Effector memory CD8-positive, alpha-beta T cell (primary cell): ENCODE data around the gene PPP1R16B.
"Not testable (repeated sequence)": the region's sequence is repeated elsewhere in the genome, so short reads cannot be mapped to it uniquely, and the experiment has no call there.

Experiments used
- ATAC-seq: fragments of 150-1000 bp; cut with Tn5 transposase; replicated peaks from 2 replicates; pipeline ENCODE4 v1.10.0; 2021; ENCODE audit warnings: mild to moderate bottlenecking, moderate library complexity
- DNase-seq, 3 experiments: peaks; one replicate each; pipeline ENCODE4 v3.0.0; 2021
- H3K27ac Mint-ChIP-seq, 2 donors: one replicate each; pipeline ENCODE4 v1.8.0; 2022; ENCODE audit warnings: mild to moderate bottlenecking in 2 of 2, mixed read lengths in 2 of 2, moderate library complexity in 2 of 2
- H3K27me3 Mint-ChIP-seq, 2 donors: one replicate each; pipeline ENCODE4 v1.8.0; 2022; ENCODE audit warnings: mixed read lengths in 2 of 2
- H3K36me3 Mint-ChIP-seq: one replicate; pipeline ENCODE4 v1.8.0; 2022; ENCODE audit warnings: mild to moderate bottlenecking, moderate library complexity, mixed read lengths; ENCODE audit not compliant: insufficient read depth
- H3K4me1 Mint-ChIP-seq, 2 donors: one replicate each; pipeline ENCODE4 v1.8.0; 2022; ENCODE audit warnings: low read depth in 2 of 2, mixed read lengths in 2 of 2
- H3K4me3 Mint-ChIP-seq, 2 donors: one replicate each; pipeline ENCODE4 v1.8.0; 2022; ENCODE audit warnings: mild to moderate bottlenecking in 2 of 2, mixed read lengths in 2 of 2, moderate library complexity in 2 of 2
- H3K9me3 Mint-ChIP-seq, 2 donors: one replicate each; pipeline ENCODE4 v1.8.0; 2022; ENCODE audit warnings: mixed read lengths in 2 of 2

The PPP1R16B gene

DNA sequence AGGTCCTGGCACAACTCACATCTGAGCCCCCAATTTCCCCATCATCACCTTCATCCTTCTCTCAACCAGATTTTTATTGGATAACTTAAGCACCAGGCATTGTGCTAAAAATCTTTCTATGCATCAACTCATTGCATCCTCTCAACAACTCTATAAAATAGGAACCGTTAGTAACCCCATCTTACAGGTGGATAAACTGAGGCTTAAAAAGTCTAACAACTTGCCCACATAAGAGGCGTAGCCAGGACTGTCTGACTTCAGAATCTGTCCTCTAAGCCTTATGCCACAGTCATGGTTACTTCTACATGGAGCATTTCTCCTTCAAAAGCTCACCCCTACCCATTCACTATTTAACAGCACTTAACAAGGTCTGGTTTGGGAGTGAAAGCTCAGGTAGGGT, 51.1 kb downstream of the PPP1R16B start:
- H3K27ac Mint-ChIP-seq = peak overlapping the region; percentile 27 to 61
- H3K27me3 Mint-ChIP-seq = no peaks in the 10 kb centered on the region
- H3K4me1 Mint-ChIP-seq = peaks cover 51 to 82% of the 10 kb centered on the region in 2 donors
- H3K4me3 Mint-ChIP-seq = peak overlapping the region; percentile 9 to 13
- no peak for DNase-seq
- peaks cover 28% of the 10 kb centered on the region for H3K36me3 Mint-ChIP-seq
- no peak for ATAC-seq
- H3K9me3 Mint-ChIP-seq = no peaks in the 10 kb centered on the region

DNA sequence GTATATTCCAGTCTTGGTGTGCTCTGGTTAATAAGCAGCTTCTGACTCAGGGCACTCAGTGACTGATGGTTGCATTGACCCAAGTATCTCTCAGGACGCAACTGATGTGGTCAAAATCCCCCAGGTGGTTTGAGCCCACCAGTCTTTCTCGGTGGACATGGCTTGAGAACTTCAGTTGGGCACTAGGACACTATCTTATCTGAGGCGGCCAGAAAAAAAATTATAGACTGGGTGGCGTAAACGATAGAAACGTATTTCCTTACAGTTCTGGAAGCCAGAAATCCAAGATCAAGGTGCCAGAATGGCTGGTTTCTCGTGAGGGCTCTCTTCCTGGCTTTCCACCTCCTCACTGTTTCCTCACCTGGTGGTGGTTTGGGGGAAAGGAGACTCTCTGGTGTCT, 52.2 kb downstream of the PPP1R16B start:
- DNase-seq (no peak), ATAC-seq (no peak)
- Mint-ChIP-seq H3K4me3 (peak overlapping the region in 1 of 2 donors; percentile 52), H3K4me1 (peaks cover 57 to 88% of the 10 kb centered on the region in 2 donors), H3K36me3 (peaks cover 28% of the 10 kb centered on the region), H3K9me3 (no peaks in the 10 kb centered on the region), H3K27me3 (no peaks in the 10 kb centered on the region), H3K27ac (peak overlapping the region; percentile 93 to 94)

DNA sequence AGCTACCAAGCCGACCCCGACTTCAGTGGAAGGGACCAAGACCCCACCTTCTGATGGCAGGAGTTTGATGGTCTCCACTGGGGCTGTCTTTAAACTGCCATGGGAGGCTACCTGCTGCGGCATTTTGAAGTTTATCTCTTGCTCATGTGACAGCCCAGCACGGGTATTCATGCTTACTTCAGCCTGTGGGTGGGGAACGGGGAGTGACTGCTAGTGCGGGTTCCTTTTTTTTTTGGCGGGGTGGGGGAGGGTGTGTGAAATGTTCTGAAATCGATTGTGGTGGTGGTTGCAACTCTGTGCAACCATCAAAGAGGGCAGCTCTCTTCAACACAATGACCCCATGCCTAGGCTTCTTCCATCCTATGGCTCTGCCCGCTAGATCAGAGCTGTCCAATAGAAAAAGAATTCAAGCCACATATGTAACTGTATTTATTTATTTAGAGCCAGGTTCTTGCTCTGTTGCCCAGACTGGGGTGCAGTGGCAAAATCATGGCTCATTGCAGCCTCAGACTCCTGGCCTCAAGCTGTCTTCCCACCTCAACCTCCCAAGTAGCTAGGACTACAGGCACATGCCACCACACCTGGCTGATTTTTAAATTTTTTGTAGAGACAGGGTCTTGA, 53.7 kb downstream of the PPP1R16B start:
- ATAC-seq (peak; percentile 50), DNase-seq (peak; percentile 32 to 47 (median 35))
- no peaks in the 10 kb centered on the region for H3K9me3 Mint-ChIP-seq
- H3K27ac Mint-ChIP-seq = peak overlapping the region; percentile 93 to 94
- peaks cover 23% of the 10 kb centered on the region for H3K36me3 Mint-ChIP-seq
- peaks cover 66 to 90% of the 10 kb centered on the region in 2 donors for H3K4me1 Mint-ChIP-seq
- H3K27me3 Mint-ChIP-seq = no peaks in the 10 kb centered on the region
- peak overlapping the region; percentile 52 to 68 for H3K4me3 Mint-ChIP-seq

DNA sequence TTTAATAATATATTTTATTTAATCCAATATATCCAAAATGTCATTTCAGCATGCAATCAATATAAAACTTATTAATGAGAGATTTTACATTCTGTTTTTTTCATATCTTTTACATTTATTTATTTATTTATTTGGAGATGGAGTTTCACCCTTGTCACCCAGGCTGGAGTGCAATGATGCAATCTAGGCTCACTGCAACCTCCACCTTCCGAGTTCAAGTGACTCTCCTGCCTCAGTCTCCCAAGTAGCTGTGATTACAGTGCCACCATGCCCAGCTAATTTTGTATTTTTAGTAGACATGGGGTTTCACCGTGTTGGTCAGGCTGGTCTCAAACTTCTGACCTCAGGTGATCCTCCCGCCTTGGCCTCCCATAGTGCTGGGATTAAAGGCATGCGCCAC, 54.4 kb downstream of the PPP1R16B start:
- Mint-ChIP-seq H3K4me1 (peaks cover 65 to 86% of the 10 kb centered on the region in 2 donors), H3K36me3 (peaks cover 23% of the 10 kb centered on the region), H3K27ac (peak overlapping the region; percentile 94 to 98)
- not testable (repeated sequence) for H3K9me3 Mint-ChIP-seq, H3K27me3 Mint-ChIP-seq, DNase-seq, ATAC-seq, H3K4me3 Mint-ChIP-seq

DNA sequence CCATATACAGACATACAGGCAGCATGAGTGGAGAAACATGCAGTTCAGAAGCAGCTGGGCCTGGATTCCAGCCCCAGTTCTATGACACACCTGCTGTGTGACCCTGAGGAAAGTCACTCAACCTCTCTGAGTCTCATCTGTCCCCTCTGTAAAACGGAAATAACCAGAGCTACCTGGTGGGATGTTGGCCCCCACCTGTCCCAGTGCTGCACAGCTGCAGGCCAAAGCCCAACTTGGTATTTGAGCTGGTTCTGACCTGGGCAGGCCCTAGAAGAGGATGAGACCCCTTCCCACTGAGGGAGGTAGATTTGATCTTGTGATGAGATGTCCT, 55.5 kb downstream of the PPP1R16B start:
- peaks cover 58 to 74% of the 10 kb centered on the region in 2 donors for H3K4me1 Mint-ChIP-seq
- H3K36me3 Mint-ChIP-seq = peaks cover 32% of the 10 kb centered on the region
- H3K9me3 Mint-ChIP-seq = no peaks in the 10 kb centered on the region
- ATAC-seq (no peak), DNase-seq (no peak)
- H3K27me3 Mint-ChIP-seq = no peaks in the 10 kb centered on the region
- peak overlapping the region; percentile 94 to 98 for H3K27ac Mint-ChIP-seq
- peak overlapping the region in 1 of 2 donors; percentile 37 for H3K4me3 Mint-ChIP-seq

DNA sequence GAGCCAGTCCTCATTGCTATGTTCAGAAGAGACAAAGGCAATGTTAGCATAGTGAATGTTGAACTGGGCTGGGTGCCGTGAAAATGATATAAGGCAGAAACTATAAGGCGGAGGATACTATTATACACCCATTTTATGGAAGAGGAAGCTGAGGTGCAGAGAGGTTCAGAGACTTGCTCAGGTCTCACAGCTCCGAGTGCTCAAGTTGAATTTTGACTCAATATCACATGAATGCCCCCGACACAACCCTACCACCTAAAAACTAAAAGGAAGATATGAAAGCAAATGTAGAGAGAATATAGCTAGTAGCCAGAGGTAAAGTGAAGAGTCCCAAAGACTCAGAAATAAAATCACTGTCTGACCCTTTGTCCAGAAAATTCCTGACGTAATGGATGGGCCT, 56.7 kb downstream of the PPP1R16B start:
- Mint-ChIP-seq H3K27ac (peak overlapping the region; percentile 94 to 98), H3K4me1 (peaks cover 51 to 68% of the 10 kb centered on the region in 2 donors)

DNA sequence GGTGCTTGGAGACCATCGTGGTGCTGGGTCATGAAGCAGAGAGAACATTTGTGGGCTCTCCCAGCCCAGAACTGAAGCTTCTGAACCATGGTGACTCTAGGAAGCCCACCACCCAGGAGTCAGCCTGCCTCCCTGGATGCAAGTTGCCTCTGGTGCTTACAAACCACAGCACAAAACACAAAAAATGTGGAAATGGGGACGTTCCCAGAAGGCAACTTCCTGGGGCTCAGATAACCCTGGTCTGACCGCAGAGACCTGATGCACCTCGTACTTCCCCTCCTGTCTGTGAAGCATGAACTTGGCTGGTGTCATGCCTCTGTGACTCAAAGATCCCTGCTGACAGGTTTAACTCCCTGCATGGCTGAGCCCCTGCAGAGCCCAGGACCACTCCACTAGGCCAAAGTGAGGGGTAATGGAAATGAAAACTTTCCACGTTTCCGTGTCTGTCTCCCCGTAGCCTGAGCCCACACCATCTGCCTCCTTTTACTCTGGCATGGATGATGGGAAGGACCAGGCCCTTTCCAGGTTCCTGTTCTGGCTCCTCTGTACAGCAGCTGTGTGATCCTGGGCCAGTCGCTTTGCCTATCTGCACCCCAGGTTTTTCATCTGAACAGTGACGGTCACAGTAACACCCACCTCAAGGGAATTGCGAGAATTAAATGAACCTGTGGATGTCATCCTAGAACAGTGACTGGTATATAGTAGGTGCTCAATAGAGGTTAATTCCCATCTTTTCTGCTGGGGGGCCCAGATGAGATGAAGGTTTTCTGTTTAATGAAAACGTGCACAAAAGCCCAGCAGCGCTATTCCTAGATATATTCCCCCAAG, 57.7 kb downstream of the PPP1R16B start:
- Mint-ChIP-seq H3K27ac (peak overlapping the region; percentile 94 to 98), H3K4me1 (peaks cover 47 to 62% of the 10 kb centered on the region in 2 donors), H3K36me3 (peaks cover 40% of the 10 kb centered on the region), H3K9me3 (no peaks in the 10 kb centered on the region), H3K27me3 (no peaks in the 10 kb centered on the region), H3K4me3 (peak overlapping the region; percentile 44 to 73)
- ATAC-seq = peak; percentile 85
- peak; percentile 56 to 59 (median 58) for DNase-seq

More for the DNA sequence above, 56.7 kb downstream of the PPP1R16B start:
- ATAC-seq (no peak), DNase-seq (no peak)
- Mint-ChIP-seq H3K27me3 (no peaks in the 10 kb centered on the region), H3K9me3 (no peaks in the 10 kb centered on the region), H3K4me3 (peak overlapping the region; percentile 44 to 73), H3K36me3 (peaks cover 41% of the 10 kb centered on the region)

DNA sequence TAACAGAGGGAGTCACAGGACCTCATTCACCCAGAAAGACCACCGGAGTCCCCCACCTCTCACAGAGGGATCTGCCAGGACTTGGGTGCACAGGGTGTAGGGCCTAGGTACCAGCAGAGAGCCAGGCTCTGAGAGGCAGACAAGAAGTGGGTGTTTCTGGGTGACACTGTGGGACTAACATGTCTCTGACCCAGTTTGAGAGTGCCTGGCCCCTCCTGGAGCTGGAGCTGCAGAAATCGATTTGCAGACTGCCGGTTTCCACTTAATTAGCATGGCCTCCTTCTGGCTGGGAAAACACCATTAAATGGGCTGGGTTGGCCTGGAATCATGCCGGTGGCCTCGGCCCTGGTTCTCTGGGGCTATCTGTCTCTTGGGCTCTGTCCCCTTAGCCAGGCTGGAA, 59.2 kb downstream of the PPP1R16B start:
- Mint-ChIP-seq H3K27ac (peak overlapping the region; percentile 94 to 98), H3K36me3 (peaks cover 40% of the 10 kb centered on the region), H3K9me3 (no peaks in the 10 kb centered on the region), H3K4me1 (peaks cover 34 to 59% of the 10 kb centered on the region in 2 donors), H3K4me3 (peak overlapping the region in 1 of 2 donors; percentile 73), H3K27me3 (no peaks in the 10 kb centered on the region)
- peak; percentile 68 for ATAC-seq
- peak in 2 of 3 experiments; percentile 35 for DNase-seq

DNA sequence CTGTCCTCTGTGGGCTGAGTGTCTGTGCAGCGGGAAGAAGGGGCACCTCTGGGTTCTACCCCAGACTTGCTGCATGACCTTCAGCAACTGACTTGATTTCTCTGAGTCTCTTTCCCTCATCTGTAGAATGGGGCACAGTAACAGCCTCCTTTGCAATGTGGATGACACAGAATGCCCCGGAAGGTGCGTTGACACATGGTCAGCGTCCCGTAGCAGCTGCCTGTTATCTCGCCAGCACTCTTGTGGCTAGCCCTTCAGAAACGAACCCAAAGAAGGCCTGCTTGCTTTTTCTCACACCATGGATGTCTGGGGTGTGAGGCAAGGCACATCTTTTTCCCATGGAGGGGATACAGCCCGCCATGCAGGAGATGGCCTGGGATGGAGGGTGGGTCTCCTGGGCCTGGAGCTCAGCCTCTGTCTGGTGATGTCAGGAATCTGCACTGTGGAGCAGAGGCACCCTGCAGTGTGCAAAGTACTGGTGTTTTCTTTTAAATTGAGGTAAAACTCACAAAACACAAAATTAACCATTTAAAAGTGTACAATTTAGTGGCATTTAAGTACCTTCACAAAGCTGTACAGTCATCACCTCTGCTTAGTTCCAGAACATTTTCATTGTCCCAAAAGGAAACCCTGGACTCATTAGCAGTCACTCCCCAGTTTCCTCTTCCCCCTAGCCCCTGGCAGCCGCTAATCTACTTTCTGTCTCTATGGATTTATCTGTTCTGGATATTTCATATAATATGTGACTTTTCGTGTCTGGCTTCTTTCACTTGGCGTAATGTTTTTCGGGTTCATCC, 61.0 kb downstream of the PPP1R16B start:
- H3K4me3 Mint-ChIP-seq = no peak overlapping the region

DNA sequence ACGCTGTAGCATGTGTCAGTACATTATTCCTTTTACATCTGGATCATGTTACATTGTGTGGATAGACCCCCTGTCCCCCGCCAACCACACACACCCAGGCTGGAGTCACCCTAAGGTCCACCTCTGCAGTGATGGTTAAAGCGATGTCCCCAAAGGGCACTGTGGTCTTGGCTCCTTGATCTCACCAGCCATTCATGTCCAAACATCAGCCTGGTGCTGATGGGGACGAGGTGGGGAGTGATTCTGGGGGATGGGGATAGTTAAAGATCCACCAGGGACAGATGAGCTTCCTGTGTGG, 61.5 kb downstream of the PPP1R16B start:
- Mint-ChIP-seq H3K4me3 (no peak overlapping the region), H3K36me3 (peaks cover 45% of the 10 kb centered on the region), H3K4me1 (peaks cover 40 to 62% of the 10 kb centered on the region in 2 donors), H3K27ac (peak overlapping the region; percentile 21 to 85), H3K27me3 (no peaks in the 10 kb centered on the region), H3K9me3 (no peaks in the 10 kb centered on the region)
- ATAC-seq = no peak
- no peak for DNase-seq

More for the DNA sequence above, 61.0 kb downstream of the PPP1R16B start:
- H3K27me3 Mint-ChIP-seq = no peaks in the 10 kb centered on the region
- no peak for ATAC-seq
- no peaks in the 10 kb centered on the region for H3K9me3 Mint-ChIP-seq
- H3K36me3 Mint-ChIP-seq = peaks cover 48% of the 10 kb centered on the region
- H3K4me1 Mint-ChIP-seq = peaks cover 40 to 60% of the 10 kb centered on the region in 2 donors
- DNase-seq = no peak
- peak overlapping the region; percentile 21 to 85 for H3K27ac Mint-ChIP-seq

DNA sequence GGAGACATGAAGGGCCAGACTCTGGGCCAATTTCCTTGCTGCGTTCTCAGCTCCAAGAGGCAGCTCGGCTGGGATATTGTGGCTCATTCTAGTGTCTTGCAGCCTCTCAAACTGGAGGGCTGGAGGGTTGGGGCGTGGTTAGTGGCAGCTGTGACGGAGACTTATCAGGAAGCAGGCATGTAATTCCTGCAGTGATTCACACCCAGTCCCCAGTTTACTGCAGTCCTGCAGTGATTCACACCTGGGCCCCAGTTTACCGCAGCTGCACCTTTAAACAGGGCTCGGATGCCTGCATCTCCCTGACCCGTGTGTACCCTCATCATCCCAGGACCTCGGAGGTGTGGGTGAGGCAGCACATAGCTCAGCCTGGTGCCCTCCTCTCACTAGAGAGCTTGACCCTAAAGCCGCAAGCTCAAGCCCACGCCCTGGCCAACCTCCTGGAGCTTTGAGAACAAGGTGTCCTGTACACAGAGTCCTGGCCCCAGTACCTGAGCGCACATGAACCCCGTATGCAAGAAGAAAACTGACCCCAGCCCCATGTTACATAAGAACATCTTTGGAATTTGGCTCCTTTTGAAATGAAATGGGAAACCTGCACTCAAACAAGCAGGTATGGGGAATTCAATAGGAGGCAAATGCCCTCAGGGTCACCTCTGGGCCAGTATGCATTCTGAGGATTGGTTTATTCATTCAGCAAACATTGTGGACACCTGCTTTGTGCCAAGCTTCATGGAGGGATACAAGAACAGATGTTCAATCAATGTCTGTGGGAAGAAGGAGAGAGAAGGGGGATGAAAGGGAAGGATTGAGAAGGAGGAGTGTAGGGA, 65.4 kb downstream of the PPP1R16B start:
- H3K27ac Mint-ChIP-seq = peak overlapping the region; percentile 99 to 100
- H3K4me3 Mint-ChIP-seq = peak overlapping the region; percentile 45 to 93
- ATAC-seq (no peak), DNase-seq (no peak)
- H3K27me3 Mint-ChIP-seq = no peaks in the 10 kb centered on the region
- H3K36me3 Mint-ChIP-seq = peaks cover 66% of the 10 kb centered on the region
- H3K9me3 Mint-ChIP-seq = no peaks in the 10 kb centered on the region
- H3K4me1 Mint-ChIP-seq = peaks cover 55 to 74% of the 10 kb centered on the region in 2 donors

DNA sequence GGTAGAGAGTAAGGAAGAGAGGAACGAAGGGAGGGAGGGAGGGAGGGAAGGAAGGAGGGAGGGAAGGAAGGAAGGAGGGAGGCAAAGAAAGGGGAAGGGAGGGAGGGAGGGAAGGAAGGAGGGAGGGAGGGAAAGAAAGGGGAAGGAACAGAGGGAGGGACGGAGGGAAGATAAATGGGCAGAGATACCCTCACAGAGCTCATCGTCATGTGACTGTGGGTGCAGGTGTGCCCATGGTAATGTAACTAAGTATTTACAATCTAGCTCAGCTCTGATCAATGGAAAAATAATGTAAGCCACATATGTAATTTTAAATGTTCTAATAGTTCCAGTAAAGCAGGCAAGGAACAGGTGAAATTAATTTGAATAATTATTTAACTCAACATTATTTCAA, 66.1 kb downstream of the PPP1R16B start:
- Mint-ChIP-seq H3K4me3 (peak overlapping the region; percentile 45 to 93), H3K36me3 (peaks cover 67% of the 10 kb centered on the region), H3K9me3 (no peaks in the 10 kb centered on the region), H3K4me1 (peaks cover 56 to 80% of the 10 kb centered on the region in 2 donors), H3K27ac (peak overlapping the region; percentile 99 to 100), H3K27me3 (no peaks in the 10 kb centered on the region)
- no peak for ATAC-seq
- no peak for DNase-seq

DNA sequence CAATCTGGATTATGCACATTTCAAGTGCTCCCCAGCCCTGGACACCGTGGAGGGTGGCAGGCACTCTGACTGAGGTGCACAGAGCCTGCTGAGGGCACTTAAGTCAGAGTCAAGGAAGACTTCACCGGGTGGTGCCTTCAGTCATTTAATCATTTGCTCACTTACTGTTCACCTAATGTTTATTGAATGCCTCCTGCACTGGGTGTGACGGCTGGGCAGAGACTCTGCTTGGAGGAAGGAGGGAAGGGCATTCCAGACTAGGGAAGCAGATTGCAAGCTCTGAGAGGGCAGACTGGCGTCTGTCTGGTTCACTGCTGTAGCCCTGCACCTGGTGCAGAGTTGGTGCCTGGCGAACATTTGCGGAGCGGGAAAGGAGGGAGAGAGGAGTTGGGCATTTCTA, 66.5 kb downstream of the PPP1R16B start:
- DNase-seq (no peak), ATAC-seq (no peak)
- Mint-ChIP-seq H3K27me3 (no peaks in the 10 kb centered on the region), H3K4me1 (peaks cover 57 to 80% of the 10 kb centered on the region in 2 donors), H3K27ac (peak overlapping the region; percentile 99 to 100), H3K36me3 (peaks cover 64% of the 10 kb centered on the region), H3K9me3 (no peaks in the 10 kb centered on the region), H3K4me3 (peak overlapping the region; percentile 88 to 93)
